K562 (cell line): ENCODE measurements around the gene SLC39A11. TPM values are rescaled to one million over a fixed set of nuclear protein-coding genes. Genes with fewer than 3 reads are reported as not detected.

Experiments used
- ATAC-seq: fragments of 200-7000 bp; cut with Tn5 transposase; 3 replicates; pipeline ENCODE4 v1.9.1; 2020; ENCODE audit warnings: moderate library complexity
- BruUV-seq: library from RNA; stranded (reverse); fragments of 400-500 nt; replicated peaks from 2 replicates; lab custom pipeline; 2021; lab: Mats Ljungman, UMichigan
- CTCF ChIA-PET: fragments of 300-600 bp; formaldehyde crosslinking; extraction: SDS; loops from one replicate; lab custom pipeline; 2021; ENCODE audit warnings: low intra/inter-chr PET ratio; lab: Yijun Ruan, JAX
- POLR2A ChIA-PET: fragments of 300-600, 350-650 bp; sonication (Branson Sonifier 250); formaldehyde crosslinking; extraction: SDS; loops from one replicate; lab custom pipeline; 2021; ENCODE audit warnings: antibody characterized with exemption, inconsistent platforms; lab: Yijun Ruan, JAX
- DNase-seq, 4 experiments: peaks; one replicate each; pipeline versions ENCODE4 v3.0.0 to v3.0.0-alpha.2; 2011 to 2018; ENCODE audit warnings: low spot score in 3 of 4, mixed read lengths in 3 of 4; ENCODE audit errors: extremely low read depth in 1 of 4
- FAIRE-seq: peaks from 2 replicates; lab custom pipeline; 2011; peaks lifted over from hg19 to GRCh38; lab: Jason Lieb, UNC
- H2AFZ ChIP-seq: 2 replicates; pipeline ENCODE4 v1.6.0; 2011; ENCODE audit warnings: low read depth, low read length, control low read depth, inconsistent platforms
- H3K27ac ChIP-seq: fragments of 200-600 bp; 3 replicates; pipeline ENCODE4 v1.8.0; 2011; ENCODE audit warnings: low read depth, mild to moderate bottlenecking, control low read depth, inconsistent platforms, low read length, moderate library complexity, mixed read lengths; ENCODE audit errors: extremely low read depth
- H3K27me3 ChIP-seq, 2 experiments: fragments of 300-600 bp in 1 of 2; 2 replicates in 1 of 2; 3 replicates in 1 of 2; pipeline versions ENCODE4 v1.6.0 to v1.8.0; 2011; ENCODE audit warnings: inconsistent platforms in 2 of 2, low read length in 2 of 2, mild to moderate bottlenecking in 1 of 2, mixed read lengths in 1 of 2, moderate library complexity in 1 of 2; ENCODE audit not compliant: control insufficient read depth in 2 of 2, insufficient read depth in 2 of 2
- H3K36me3 ChIP-seq: fragments of 300-600 bp; 3 replicates; pipeline ENCODE4 v1.8.0; 2011; ENCODE audit warnings: mild to moderate bottlenecking, low read length, inconsistent platforms; ENCODE audit not compliant: control insufficient read depth, insufficient read depth
- H3K4me1 ChIP-seq, 2 experiments: fragments of 200-600 bp in 1 of 2; replicated peaks in 1 of 2; 2 replicates in 1 of 2; 3 replicates in 1 of 2; pipeline versions ENCODE4 v1.5.1 to v1.8.0; 2011; ENCODE audit warnings: inconsistent platforms in 2 of 2, low read length in 2 of 2, mild to moderate bottlenecking in 1 of 2, mixed read lengths in 1 of 2, moderate library complexity in 1 of 2; ENCODE audit not compliant: control insufficient read depth in 2 of 2, insufficient read depth in 2 of 2
- H3K4me2 ChIP-seq: 2 replicates; pipeline ENCODE4 v1.6.1; 2011; ENCODE audit warnings: low read length, control low read depth, inconsistent platforms, mixed read lengths; ENCODE audit not compliant: insufficient read depth
- H3K4me3 ChIP-seq: fragments of 200-600 bp; sonication (generic), shearing (Covaris generic); 2 replicates; pipeline ENCODE4 v1.5.1; 2016; ENCODE audit warnings: control low read depth, inconsistent platforms
- H3K79me2 ChIP-seq: fragments of 200-600 bp; 3 replicates; pipeline ENCODE4 v1.8.0; 2011; ENCODE audit warnings: low read length, inconsistent platforms; ENCODE audit not compliant: control insufficient read depth, insufficient read depth
- H3K9ac ChIP-seq, 2 experiments: 2 replicates each; pipeline versions ENCODE4 v1.6.0 to v1.6.1; 2011; ENCODE audit warnings: low read depth in 2 of 2, low read length in 2 of 2, control low read depth in 1 of 2, inconsistent platforms in 1 of 2, mild to moderate bottlenecking in 1 of 2, mixed read lengths in 1 of 2; ENCODE audit not compliant: insufficient read depth in 1 of 2
- H3K9me1 ChIP-seq: one replicate; pipeline ENCODE4 v1.6.0; 2011; ENCODE audit warnings: inconsistent platforms, mild to moderate bottlenecking, low read length, moderate library complexity; ENCODE audit not compliant: control insufficient read depth, insufficient read depth
- H3K9me3 ChIP-seq: replicated peaks from 2 replicates; pipeline ENCODE4 v1.5.1; 2011; ENCODE audit warnings: low read depth, low read length, inconsistent platforms; ENCODE audit not compliant: control insufficient read depth, insufficient read depth
- H4K20me1 ChIP-seq: replicated peaks from 2 replicates; pipeline ENCODE4 v1.6.1; 2011; ENCODE audit warnings: low read length, inconsistent platforms, mixed read lengths; ENCODE audit not compliant: control insufficient read depth, insufficient read depth
- MAFG ChIP-seq: fragments of 450-650 bp; conservative IDR thresholded peaks from 2 replicates; pipeline ENCODE4 v1.6.1; 2016; ENCODE audit warnings: missing genetic modification characterization, missing compliant biosample characterization
- RBM14 ChIP-seq: fragments of 200-400 bp; formaldehyde crosslinking; IDR thresholded peaks from 2 replicates; pipeline ENCODE4 v1.6.1; 2018; ENCODE audit warnings: low read depth, mild to moderate bottlenecking, low read length, moderate library complexity, borderline replicate concordance; ENCODE audit not compliant: insufficient read depth
- TAL1 ChIP-seq: fragments of 450-650 bp; IDR thresholded peaks from 2 replicates; pipeline ENCODE4 v1.6.1; 2016; ENCODE audit warnings: mild to moderate bottlenecking
- WGBS: fragments of 100-300 bp; shearing (Covaris generic); methylation state at CpG from one replicate; pipeline ENCODE4 v1.1.6; 2016; ENCODE audit warnings: low coverage, mixed read lengths; ENCODE audit not compliant: insufficient coverage; ENCODE audit errors: missing lambda C conversion rate; 5-methylcytosine and 5-hydroxymethylcytosine counted together
- in situ Hi-C: fragments of 300-500 bp; cut with MboI; formaldehyde crosslinking; loops from 4 replicates; pipeline ENCODE4 v1.15.0; 2018; ENCODE audit warnings: inconsistent platforms, mixed read lengths
- intact Hi-C: fragments of 100-400 bp; cut with micrococcal nuclease; formaldehyde crosslinking; loops from 2 replicates; pipeline ENCODE4 v1.14.2; 2022
- polyA plus RNA-seq, 8 experiments: library from polyadenylated mRNA; depleted of rRNA in 4 of 8; stranded (reverse) in 5 of 8; unstranded in 3 of 8; fragments of >200 nt; fragmentation: Nextera tagmentation in 2 of 8; fragmentation: Illumina TruSeq in 1 of 8; extraction: Ambion mirVana in 2 of 8; extraction: Trizol in 1 of 8; gene quantifications; 2 replicates each; pipeline versions ENCODE4 v1.2.1 to v1.2.3, GENCODE V29; 2011 to 2014; ENCODE audit warnings: inconsistent platforms in 1 of 8, missing spikeins in 1 of 8
- total RNA-seq, 7 experiments: library from RNA; depleted of rRNA in 6 of 7; stranded (reverse); fragments of >200 nt in 6 of 7; fragmentation: Illumina TruSeq in 2 of 7; extraction: Trizol in 2 of 7; gene quantifications; 2 replicates each; pipeline versions ENCODE4 v1.2.1 to v1.2.3, GENCODE V29; 2011 to 2021; ENCODE audit warnings: low replicate concordance in 1 of 7
- TF ChIP-seq, protein P1 (sequence below): sonication (generic); formaldehyde crosslinking; IDR thresholded peaks from 2 replicates; pipeline ENCODE4 v1.8.0; 2022; ENCODE audit warnings: mild to moderate bottlenecking, missing genetic modification reagents

The SLC39A11 gene
- total and polyA plus RNA-seq, 9 of the 15 experiments (the other 6 are each of a cell fraction or from before 2014, with no cell fraction given), result 10.5 to 26.4 (median 13.4) TPM

DNA sequence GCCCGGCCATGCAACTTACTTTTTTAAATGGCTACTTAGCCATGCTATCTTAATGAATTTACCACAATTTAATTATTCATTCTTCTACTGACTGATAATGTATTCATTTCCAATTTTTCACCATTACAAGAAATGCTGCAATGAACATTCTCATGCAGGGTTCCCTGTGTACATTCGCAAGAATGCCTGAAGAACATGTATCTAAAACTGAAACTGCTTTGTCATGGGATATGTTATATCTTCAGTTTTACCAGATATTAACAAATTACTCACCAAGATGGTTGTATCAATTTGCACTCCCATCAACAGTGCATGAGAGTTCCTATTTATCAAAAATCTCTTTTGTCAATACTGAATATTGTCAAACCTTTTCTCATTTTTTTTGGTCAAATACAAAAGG is 100.8 kb downstream of the SLC39A11 start:
- H3K27me3 ChIP-seq, result no peaks in the 10 kb centered on the region
- H3K36me3 ChIP-seq, result no peaks in the 10 kb centered on the region
- H3K27ac ChIP-seq, result no peak overlapping the region
- no peak overlapping the region for H3K4me3 ChIP-seq
- H3K9me1 ChIP-seq, result no peaks in the 10 kb centered on the region
- no peaks in the 10 kb centered on the region for H3K9me3 ChIP-seq
- H3K4me2 ChIP-seq, result no peak overlapping the region
- ATAC-seq (no peak), FAIRE-seq (no peak), DNase-seq (no peak)
- no peaks in the 10 kb centered on the region for H4K20me1 ChIP-seq
- intact Hi-C loops, result no loop called here
- CTCF ChIA-PET, result no interaction called here
- TF ChIP-seq RBM14 (no peak), MAFG (tag) (0 out of 2 replicates have a peak, but pooled peaks have one; percentile 10)
- BruUV-seq, result no TSS peak
- in situ Hi-C loops, result loop anchor here (10.0 kb wide), 1 partner anchor 163 kb away; no protein-coding TSS in a partner anchor
- POLR2A ChIA-PET, result no interaction called here
- no peak overlapping the region for H3K9ac ChIP-seq
- WGBS, result 96% methylated on average over 2 of the region's 2 CpGs
- no peak overlapping the region for H2AFZ ChIP-seq
- no peaks in the 10 kb centered on the region; a peak in 1 of 5 replicates for H3K4me1 ChIP-seq
- no peaks in the 10 kb centered on the region for H3K79me2 ChIP-seq

DNA sequence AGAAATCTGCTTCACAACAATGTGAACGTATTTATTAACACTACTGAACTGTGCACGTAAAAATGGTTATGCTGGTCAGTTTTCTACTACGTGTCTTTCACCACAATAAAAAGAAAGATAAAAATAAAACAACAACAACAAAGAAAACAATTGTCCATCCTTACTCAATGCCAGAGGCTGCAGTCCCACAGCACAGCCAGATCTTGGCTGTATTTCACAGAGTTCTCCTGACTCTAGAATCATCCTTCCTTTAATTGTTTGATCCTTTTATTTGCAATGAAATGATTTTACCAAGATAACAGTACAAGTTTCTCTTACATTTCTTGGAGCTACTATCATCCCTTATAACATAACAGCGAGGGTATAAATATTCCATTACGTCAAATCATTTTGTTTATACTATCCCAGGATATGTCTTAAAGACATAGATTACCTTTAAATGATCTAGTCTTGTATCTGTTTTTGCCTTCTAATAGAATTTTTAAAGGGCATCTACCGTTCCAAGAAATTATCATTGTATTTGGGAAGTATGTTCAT is 103.3 kb downstream of the SLC39A11 start:
- H3K79me2 ChIP-seq, result no peaks in the 10 kb centered on the region

More for the DNA sequence above, 103.3 kb downstream of the SLC39A11 start:
- ChIA-PET CTCF (no interaction called here), POLR2A (no interaction called here)
- FAIRE-seq (no peak), DNase-seq (no peak), ATAC-seq (no peak)
- H3K4me3 ChIP-seq, result no peak overlapping the region
- no peak overlapping the region for H3K4me2 ChIP-seq
- no peaks in the 10 kb centered on the region for H4K20me1 ChIP-seq
- intact Hi-C loops (loop anchor here (5.0 to 10.0 kb wide), 2 partner anchors 106 to 262 kb away; partner anchors contain the start of gene SLC39A11), in situ Hi-C loops (loop anchor here (10.0 kb wide), 1 partner anchor 264 kb away; no protein-coding TSS in a partner anchor)
- no peaks in the 10 kb centered on the region for H3K9me1 ChIP-seq
- H3K9ac ChIP-seq, result no peak overlapping the region
- no peak overlapping the region for H2AFZ ChIP-seq
- no peaks in the 10 kb centered on the region for H3K9me3 ChIP-seq
- H3K27me3 ChIP-seq, result no peaks in the 10 kb centered on the region
- no peak for TF ChIP-seq TAL1
- TF ChIP-seq, protein P1, sequence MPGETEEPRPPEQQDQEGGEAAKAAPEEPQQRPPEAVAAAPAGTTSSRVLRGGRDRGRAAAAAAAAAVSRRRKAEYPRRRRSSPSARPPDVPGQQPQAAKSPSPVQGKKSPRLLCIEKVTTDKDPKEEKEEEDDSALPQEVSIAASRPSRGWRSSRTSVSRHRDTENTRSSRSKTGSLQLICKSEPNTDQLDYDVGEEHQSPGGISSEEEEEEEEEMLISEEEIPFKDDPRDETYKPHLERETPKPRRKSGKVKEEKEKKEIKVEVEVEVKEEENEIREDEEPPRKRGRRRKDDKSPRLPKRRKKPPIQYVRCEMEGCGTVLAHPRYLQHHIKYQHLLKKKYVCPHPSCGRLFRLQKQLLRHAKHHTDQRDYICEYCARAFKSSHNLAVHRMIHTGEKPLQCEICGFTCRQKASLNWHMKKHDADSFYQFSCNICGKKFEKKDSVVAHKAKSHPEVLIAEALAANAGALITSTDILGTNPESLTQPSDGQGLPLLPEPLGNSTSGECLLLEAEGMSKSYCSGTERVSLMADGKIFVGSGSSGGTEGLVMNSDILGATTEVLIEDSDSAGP (CRISPR knock-in tag), result no peak
- H3K27ac ChIP-seq, result no peak overlapping the region
- H3K36me3 ChIP-seq, result no peaks in the 10 kb centered on the region
- no TSS peak for BruUV-seq
- WGBS, result 54% methylated on average over 6 of the region's 6 CpGs
- peaks cover 0 to 7% of the 10 kb centered on the region in 2 experiments; a peak in 3 of 5 replicates for H3K4me1 ChIP-seq
